ENCODE measurements around the gene FHIT.

GRCh38 chr3:60513241-60513640, 738.0 kb downstream of the FHIT start:
- TF ChIP-seq CTCF (IDR thresholded peaks at IDR 0.05) = no peak
- no peak for TF ChIP-seq POLR2A (IDR thresholded peaks at IDR 0.05)
